Prostate gland (tissue), 2 donors: ENCODE measurements around the gene CAMSAP2.

Source experiments
- CTCF ChIP-seq, 4 experiments: fragments of 200-600 bp in 2 of 4; fragments of 450-650 bp in 2 of 4; sonication (generic) in 2 of 4; IDR thresholded peaks; 1 replicate in 3 of 4; 2 replicates in 1 of 4; pipeline ENCODE4 v1.5.1; 2016 to 2019; ENCODE audit warnings: antibody characterized with exemption in 4 of 4, mild to moderate bottlenecking in 2 of 4, moderate library complexity in 2 of 4
- POLR2A ChIP-seq: fragments of 450-650 bp; IDR thresholded peaks from one replicate; pipeline ENCODE4 v1.6.1; 2016; ENCODE audit warnings: antibody characterized with exemption, mild to moderate bottlenecking

GRCh38 chr1:200861937-200862647, 123.4 kb downstream of the CAMSAP2 start:
- TF ChIP-seq POLR2A (no peak), CTCF (IDR thresholded peaks at IDR 0.05) (no peak)
